ENCODE measurements around the gene MAMDC4.
"Not testable (repeated sequence)": the region's sequence is repeated elsewhere in the genome, so short reads cannot be mapped to it uniquely, and the experiment has no call there.

The MAMDC4 gene

GRCh38 chr9:136851941-136852663 is at the start of gene MAMDC4:
Gene MAMDC4, plus strand, starts transcription at chr9:136852346. Its CDS starts 71 bp downstream, at chr9:136852417.
- Histone ChIP-seq H3K9me3 (ENCODE audit: low read length) (no peaks in the 10 kb centered on the region), H3K4me3 (ENCODE audit: low read length) (no peak within 1 kb of the TSS), H3K27me3 (ENCODE audit: insufficient read depth, low read length) (no peaks in the 10 kb centered on the region), H2AFZ (ENCODE audit: low read depth, low read length) (no peak within 1 kb of the TSS), H3K36me3 (ENCODE audit: insufficient read depth, low read length) (peaks cover 12% of the 10 kb centered on the region), H3K4me1 (ENCODE audit: insufficient read depth, low read length) (peaks cover 16% of the 10 kb centered on the region)

GRCh38 chr9:136803009-136803550 is 49.1 kb upstream of the MAMDC4 start:
- not testable (repeated sequence) for H3K27me3 ChIP-seq (ENCODE audit: insufficient read depth, low read length); H3K36me3 ChIP-seq (ENCODE audit: insufficient read depth, low read length); H2AFZ ChIP-seq (ENCODE audit: low read depth, low read length); H3K4me3 ChIP-seq (ENCODE audit: low read length); H3K9me3 ChIP-seq (ENCODE audit: low read length)
- H3K4me1 ChIP-seq (ENCODE audit: insufficient read depth, low read length), result peaks cover 27% of the 10 kb centered on the region

GRCh38 chr9:136803551-136804508 is 48.3 kb upstream of the MAMDC4 start:
- H3K4me1 ChIP-seq (ENCODE audit: insufficient read depth, low read length), result peaks cover 29% of the 10 kb centered on the region
- H3K4me3 ChIP-seq (ENCODE audit: low read length), result no peak overlapping the region
- no peak overlapping the region for H2AFZ ChIP-seq (ENCODE audit: low read depth, low read length)
- H3K9me3 ChIP-seq (ENCODE audit: low read length), result no peaks in the 10 kb centered on the region
- H3K27me3 ChIP-seq (ENCODE audit: insufficient read depth, low read length), result no peaks in the 10 kb centered on the region
- H3K36me3 ChIP-seq (ENCODE audit: insufficient read depth, low read length), result peaks cover 4% of the 10 kb centered on the region

DNA sequence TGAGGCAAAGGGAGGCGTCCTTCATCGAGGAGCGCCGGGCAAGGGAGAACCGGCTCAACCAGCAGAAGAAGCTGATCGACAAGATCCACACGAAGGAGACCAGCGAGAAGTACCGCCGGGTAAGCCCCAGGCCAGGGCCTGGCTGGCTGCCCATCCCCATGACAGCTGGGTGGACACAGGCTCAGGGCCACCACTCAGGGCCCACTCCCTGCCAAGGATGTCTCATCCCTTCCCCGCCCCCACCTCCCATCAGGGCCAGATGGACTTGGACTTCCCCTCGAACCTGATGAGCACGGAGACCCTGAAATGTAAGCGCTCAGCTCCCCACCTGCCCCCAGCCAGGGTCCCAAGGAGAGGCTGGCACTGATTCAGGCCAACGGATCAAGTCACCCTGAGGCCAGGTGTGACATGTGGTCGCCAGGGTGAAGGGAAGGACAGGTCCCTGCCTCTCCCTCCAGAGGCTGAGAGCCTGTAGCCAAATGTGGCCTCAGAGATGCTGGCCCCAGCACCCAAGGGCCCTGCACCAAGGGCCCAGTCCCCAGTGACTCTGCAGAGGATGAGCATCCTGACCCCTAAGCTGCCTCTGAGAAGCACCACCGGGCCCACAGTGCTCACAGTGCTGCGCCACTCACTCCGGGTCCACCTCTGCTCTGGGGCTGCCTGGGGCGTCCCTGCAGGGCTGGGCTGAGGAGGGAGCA is 47.5 kb upstream of the MAMDC4 start:
- H3K9me3 ChIP-seq (ENCODE audit: low read length), result no peaks in the 10 kb centered on the region
- no peak overlapping the region for H3K4me3 ChIP-seq (ENCODE audit: low read length)
- peaks cover 36% of the 10 kb centered on the region for H3K4me1 ChIP-seq (ENCODE audit: insufficient read depth, low read length)
- H2AFZ ChIP-seq (ENCODE audit: low read depth, low read length), result no peak overlapping the region
- H3K27me3 ChIP-seq (ENCODE audit: insufficient read depth, low read length), result no peaks in the 10 kb centered on the region
- H3K36me3 ChIP-seq (ENCODE audit: insufficient read depth, low read length), result peaks cover 6% of the 10 kb centered on the region

DNA sequence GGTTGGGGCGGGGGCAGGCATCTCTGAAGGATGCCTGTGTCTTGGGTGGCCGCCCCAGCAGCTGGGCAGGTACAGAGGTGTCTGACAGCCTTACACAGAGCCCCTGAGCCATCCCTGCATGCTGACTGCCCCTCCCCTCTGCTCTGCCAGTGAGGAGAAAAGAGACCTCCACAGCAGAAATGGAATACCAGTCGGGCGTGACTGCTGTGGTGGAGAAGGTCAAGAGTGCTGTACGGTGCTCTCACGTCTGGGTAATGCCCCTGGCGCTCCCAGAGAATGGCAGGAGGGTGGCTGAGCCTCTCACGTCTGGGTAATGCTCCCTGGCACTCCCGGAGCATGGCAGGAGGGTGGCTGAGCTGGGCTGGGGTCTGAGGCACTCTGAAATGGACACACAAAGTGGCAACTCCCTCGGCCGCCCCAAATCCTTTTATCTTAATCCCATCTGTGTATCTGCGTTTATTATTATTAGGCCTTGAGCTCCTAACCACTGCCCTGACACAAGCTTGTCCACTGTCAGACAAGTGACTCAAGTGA is 46.9 kb upstream of the MAMDC4 start:
- no peaks in the 10 kb centered on the region for H3K27me3 ChIP-seq (ENCODE audit: insufficient read depth, low read length)
- H2AFZ ChIP-seq (ENCODE audit: low read depth, low read length), result no peak overlapping the region
- peaks cover 12% of the 10 kb centered on the region for H3K36me3 ChIP-seq (ENCODE audit: insufficient read depth, low read length)
- peaks cover 37% of the 10 kb centered on the region for H3K4me1 ChIP-seq (ENCODE audit: insufficient read depth, low read length)
- no peaks in the 10 kb centered on the region for H3K9me3 ChIP-seq (ENCODE audit: low read length)
- H3K4me3 ChIP-seq (ENCODE audit: low read length), result no peak overlapping the region

DNA sequence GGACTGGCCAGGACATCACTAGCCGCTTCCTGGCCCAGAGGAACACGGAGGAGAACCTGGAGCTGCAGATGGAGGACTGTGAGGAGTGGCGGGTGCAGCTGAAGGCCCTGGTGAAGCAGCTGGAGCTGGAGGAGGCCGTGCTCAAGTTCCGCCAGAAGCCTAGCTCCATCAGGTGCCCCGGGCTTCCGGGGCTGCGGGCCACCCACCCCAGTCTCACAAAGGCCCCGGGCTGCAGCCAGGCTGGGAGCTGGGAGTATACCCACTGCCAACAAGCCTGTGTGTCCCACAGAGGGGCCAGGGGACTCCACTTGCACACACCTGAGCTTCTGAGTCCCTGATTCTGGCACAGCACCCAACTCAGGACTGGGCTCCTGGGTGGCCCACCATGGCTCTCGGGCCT is 46.1 kb upstream of the MAMDC4 start:
- Histone ChIP-seq H3K27me3 (ENCODE audit: insufficient read depth, low read length) (no peaks in the 10 kb centered on the region), H3K36me3 (ENCODE audit: insufficient read depth, low read length) (peaks cover 18% of the 10 kb centered on the region), H3K4me3 (ENCODE audit: low read length) (no peak overlapping the region), H3K9me3 (ENCODE audit: low read length) (no peaks in the 10 kb centered on the region), H2AFZ (ENCODE audit: low read depth, low read length) (no peak overlapping the region), H3K4me1 (ENCODE audit: insufficient read depth, low read length) (peaks cover 31% of the 10 kb centered on the region)

DNA sequence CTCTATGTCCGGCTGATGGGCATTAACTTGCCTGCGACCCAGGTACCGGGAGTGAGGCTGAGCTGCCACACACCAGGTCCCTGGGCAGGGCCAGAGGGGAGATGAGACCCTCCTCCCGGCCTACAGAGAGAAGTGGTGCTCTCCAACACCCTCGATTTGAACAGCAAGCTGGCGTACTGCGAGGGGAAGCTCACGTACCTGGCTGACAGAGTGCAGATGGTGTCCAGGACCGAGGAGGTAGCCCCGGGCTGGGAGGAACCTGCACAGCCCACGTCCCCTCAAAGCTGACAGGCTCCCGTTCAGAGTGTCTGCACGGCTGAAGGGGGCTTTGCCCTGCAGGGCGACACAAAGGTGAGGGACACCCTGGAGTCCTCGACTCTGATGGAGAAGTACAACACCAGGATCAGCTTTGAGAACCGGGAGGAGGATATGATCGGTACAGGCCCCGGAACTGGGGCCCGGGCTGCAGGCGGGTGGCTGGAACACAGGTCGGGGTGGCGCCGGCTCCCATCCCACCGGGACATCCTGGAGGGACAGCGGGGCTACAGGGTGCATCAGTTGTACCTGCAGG is 45.4 kb upstream of the MAMDC4 start:
- Histone ChIP-seq H3K4me3 (ENCODE audit: low read length) (peak overlapping the region; percentile 97), H3K27me3 (ENCODE audit: insufficient read depth, low read length) (no peaks in the 10 kb centered on the region), H3K4me1 (ENCODE audit: insufficient read depth, low read length) (peaks cover 27% of the 10 kb centered on the region), H2AFZ (ENCODE audit: low read depth, low read length) (peak overlapping the region; percentile 76), H3K36me3 (ENCODE audit: insufficient read depth, low read length) (peaks cover 24% of the 10 kb centered on the region), H3K9me3 (ENCODE audit: low read length) (no peaks in the 10 kb centered on the region)

GRCh38 chr9:136807281-136808074 is 44.7 kb upstream of the MAMDC4 start, which contains the start of gene RABL6:
Gene RABL6, plus strand, starts transcription at chr9:136807948. Its CDS starts 249 bp downstream, at chr9:136808197.
- peak within 1 kb of the TSS; percentile 97 for H3K4me3 ChIP-seq (ENCODE audit: low read length)
- peaks cover 26% of the 10 kb centered on the region for H3K36me3 ChIP-seq (ENCODE audit: insufficient read depth, low read length)
- H3K27me3 ChIP-seq (ENCODE audit: insufficient read depth, low read length), result no peaks in the 10 kb centered on the region
- peaks cover 27% of the 10 kb centered on the region for H3K4me1 ChIP-seq (ENCODE audit: insufficient read depth, low read length)
- H2AFZ ChIP-seq (ENCODE audit: low read depth, low read length), result peak within 1 kb of the TSS; percentile 76
- H3K9me3 ChIP-seq (ENCODE audit: low read length), result no peaks in the 10 kb centered on the region

DNA sequence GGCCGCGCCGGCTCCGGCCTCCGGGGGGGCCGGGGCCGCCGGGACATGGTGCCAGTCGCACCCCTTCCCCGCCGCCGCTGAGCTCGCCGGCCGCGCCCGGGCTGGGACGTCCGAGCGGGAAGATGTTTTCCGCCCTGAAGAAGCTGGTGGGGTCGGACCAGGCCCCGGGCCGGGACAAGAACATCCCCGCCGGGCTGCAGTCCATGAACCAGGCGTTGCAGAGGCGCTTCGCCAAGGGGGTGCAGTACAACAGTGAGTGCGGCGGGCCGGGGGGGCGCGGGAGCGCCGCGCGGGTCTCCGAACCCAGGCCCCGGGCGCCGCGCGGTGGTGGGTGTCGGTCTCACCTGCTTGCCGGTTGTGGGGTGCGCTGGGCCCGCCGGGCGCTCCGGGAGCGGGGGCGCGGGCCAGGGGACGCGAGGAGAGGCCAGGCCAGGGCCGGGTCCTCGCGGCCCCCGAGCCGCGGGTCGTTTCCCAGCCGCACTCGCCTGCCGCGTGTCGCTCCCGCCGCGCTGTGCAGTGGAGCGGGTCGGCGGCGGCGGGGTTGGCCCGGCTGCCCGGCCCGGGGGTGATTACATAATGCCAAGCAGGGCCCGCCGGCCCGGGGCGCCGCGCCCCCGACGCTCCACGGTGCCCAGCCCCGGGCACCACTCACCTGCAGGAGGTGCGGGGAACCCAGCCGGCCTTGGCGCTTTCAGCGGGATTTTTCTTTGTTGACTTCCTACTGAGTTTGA is 43.9 kb upstream of the MAMDC4 start:
- Histone ChIP-seq H3K9me3 (ENCODE audit: low read length) (no peaks in the 10 kb centered on the region), H3K4me1 (ENCODE audit: insufficient read depth, low read length) (peaks cover 27% of the 10 kb centered on the region), H3K36me3 (ENCODE audit: insufficient read depth, low read length) (peaks cover 32% of the 10 kb centered on the region), H3K4me3 (ENCODE audit: low read length) (peak overlapping the region; percentile 97), H2AFZ (ENCODE audit: low read depth, low read length) (peak overlapping the region; percentile 57), H3K27me3 (ENCODE audit: insufficient read depth, low read length) (no peaks in the 10 kb centered on the region)

DNA sequence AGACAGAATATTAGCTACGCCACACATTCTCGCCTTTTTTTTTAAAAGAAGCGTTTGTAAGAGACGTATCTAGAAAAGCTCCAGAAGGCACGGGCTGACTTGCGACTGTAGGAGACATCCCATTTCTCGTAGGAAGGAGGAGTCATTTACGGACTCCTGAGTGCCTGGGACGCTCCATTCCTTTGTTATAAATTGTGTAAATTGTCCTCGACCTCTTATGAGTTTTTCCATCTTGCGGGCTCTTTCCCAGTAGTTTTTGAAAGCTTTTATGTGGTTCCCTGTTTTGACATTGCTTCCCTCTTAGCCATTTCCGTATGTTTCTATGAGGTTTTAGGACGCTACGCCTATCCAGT is 43.4 kb upstream of the MAMDC4 start:
- Histone ChIP-seq H3K4me3 (ENCODE audit: low read length) (peak overlapping the region; percentile 97), H3K4me1 (ENCODE audit: insufficient read depth, low read length) (peaks cover 27% of the 10 kb centered on the region), H3K27me3 (ENCODE audit: insufficient read depth, low read length) (no peaks in the 10 kb centered on the region), H2AFZ (ENCODE audit: low read depth, low read length) (no peak overlapping the region), H3K36me3 (ENCODE audit: insufficient read depth, low read length) (peaks cover 34% of the 10 kb centered on the region), H3K9me3 (ENCODE audit: low read length) (no peaks in the 10 kb centered on the region)

GRCh38 chr9:136814725-136815421 is 37.3 kb upstream of the MAMDC4 start:
- peaks cover 5% of the 10 kb centered on the region for H3K4me1 ChIP-seq (ENCODE audit: insufficient read depth, low read length)
- no peaks in the 10 kb centered on the region for H3K27me3 ChIP-seq (ENCODE audit: insufficient read depth, low read length)
- peaks cover 45% of the 10 kb centered on the region for H3K36me3 ChIP-seq (ENCODE audit: insufficient read depth, low read length)
- no peaks in the 10 kb centered on the region for H3K9me3 ChIP-seq (ENCODE audit: low read length)
- no peak overlapping the region for H3K4me3 ChIP-seq (ENCODE audit: low read length)
- no peak overlapping the region for H2AFZ ChIP-seq (ENCODE audit: low read depth, low read length)

Measured in neuron (in vitro differentiated cells).